SK-N-SH (cell line): Measurements from ENCODE around the gene SRGAP1. TPM values are rescaled to one million over a fixed set of nuclear protein-coding genes. Genes with fewer than 3 reads are reported as not detected.

ENCODE experiments used
- CTCF ChIA-PET: fragments of 300-600, 350-600 bp; formaldehyde crosslinking; extraction: SDS; loops from one replicate; lab custom pipeline; 2021; lab: Yijun Ruan, JAX
- POLR2A ChIA-PET: fragments of 350-600 bp; sonication (Branson Sonifier 250); formaldehyde crosslinking; extraction: SDS; loops from one replicate; lab custom pipeline; 2020; ENCODE audit warnings: antibody characterized with exemption, inconsistent platforms; lab: Yijun Ruan, JAX
- DNase-seq: peaks from one replicate; pipeline ENCODE4 v3.0.0; 2012
- H2AFZ ChIP-seq: fragments of 200-600 bp; sonication (generic); 2 replicates; pipeline ENCODE4 v1.8.1; 2016; ENCODE audit warnings: antibody characterized with exemption, mild to moderate bottlenecking, low read depth
- H3F3A ChIP-seq: fragments of 200-600 bp; sonication (generic); replicated peaks from 2 replicates; pipeline ENCODE3; 2016; ENCODE audit warnings: antibody characterized with exemption, mild to moderate bottlenecking; ENCODE audit not compliant: insufficient read depth
- H3K27ac ChIP-seq, 2 experiments: fragments of 200-500 bp in 1 of 2; fragments of 200-600 bp in 1 of 2; sonication (Bioruptor generic) in 1 of 2; sonication (generic), shearing (Covaris generic) in 1 of 2; 2 replicates each; pipeline versions ENCODE4 v1.5.1 to v1.6.1; 2014 to 2016; ENCODE audit warnings: low read depth in 2 of 2, inconsistent platforms in 1 of 2, low read length in 1 of 2, mild to moderate bottlenecking in 1 of 2, mixed read lengths in 1 of 2
- H3K27me3 ChIP-seq: fragments of 200-600 bp; sonication (generic), shearing (Covaris generic); 2 replicates; pipeline ENCODE4 v1.6.1; 2016; ENCODE audit warnings: mixed run types; ENCODE audit not compliant: insufficient read depth
- H3K36me3 ChIP-seq, 2 experiments: fragments of 200-500 bp in 1 of 2; fragments of 200-600 bp in 1 of 2; sonication (Bioruptor generic) in 1 of 2; sonication (generic) in 1 of 2; replicated peaks in 1 of 2; 2 replicates each; pipeline versions ENCODE3 to v1.5.1; 2014 to 2016; ENCODE audit warnings: low read length in 1 of 2, mild to moderate bottlenecking in 1 of 2; ENCODE audit not compliant: insufficient read depth in 2 of 2, control insufficient read depth in 1 of 2
- H3K4me1 ChIP-seq, 2 experiments: fragments of 200-500 bp in 1 of 2; fragments of 200-600 bp in 1 of 2; sonication (Bioruptor generic) in 1 of 2; sonication (generic), shearing (Covaris generic) in 1 of 2; 2 replicates each; pipeline versions ENCODE4 v1.5.1 to v1.6.1; 2014 to 2016; ENCODE audit warnings: low read depth in 1 of 2, low read length in 1 of 2, mixed run types in 1 of 2; ENCODE audit not compliant: insufficient read depth in 2 of 2, control insufficient read depth in 1 of 2
- H3K4me2 ChIP-seq: fragments of 200-600 bp; sonication (generic), shearing (Covaris generic); 2 replicates; pipeline ENCODE4 v1.6.1; 2017; ENCODE audit warnings: mixed run types
- H3K4me3 ChIP-seq, 2 experiments: fragments of 200-500 bp in 1 of 2; fragments of 200-600 bp in 1 of 2; sonication (Bioruptor generic) in 1 of 2; sonication (generic), shearing (Covaris generic) in 1 of 2; 2 replicates each; pipeline versions ENCODE4 v1.5.1 to v1.8.1; 2014 to 2016; ENCODE audit warnings: low read depth in 2 of 2, inconsistent platforms in 1 of 2, low read length in 1 of 2, mild to moderate bottlenecking in 1 of 2, mixed read lengths in 1 of 2, moderate library complexity in 1 of 2
- H3K79me2 ChIP-seq: fragments of 200-600 bp; sonication (generic); 2 replicates; pipeline ENCODE4 v1.8.1; 2017; ENCODE audit warnings: mild to moderate bottlenecking; ENCODE audit not compliant: insufficient read depth
- H3K9ac ChIP-seq: fragments of 200-600 bp; sonication (generic); 2 replicates; pipeline ENCODE4 v1.6.1; 2017; ENCODE audit warnings: mixed run types
- H3K9me2 ChIP-seq: fragments of 200-600 bp; sonication (generic); 2 replicates; pipeline ENCODE4 v1.6.1; 2017; ENCODE audit warnings: mixed run types
- H3K9me3 ChIP-seq: fragments of 200-600 bp; sonication (generic); 2 replicates; pipeline ENCODE4 v1.6.1; 2017; ENCODE audit warnings: mixed run types, mild to moderate bottlenecking, moderate library complexity
- H4K20me1 ChIP-seq: fragments of 200-600 bp; sonication (generic); 2 replicates; pipeline ENCODE4 v1.6.1; 2017; ENCODE audit warnings: mild to moderate bottlenecking, mixed run types; ENCODE audit not compliant: insufficient read depth
- ELF1 ChIP-seq: IDR thresholded peaks from 2 replicates; pipeline ENCODE4 v1.4.0; 2012
- FOXJ3 ChIP-seq: sonication (generic); formaldehyde crosslinking; IDR thresholded peaks from 2 replicates; pipeline ENCODE4 v1.5.1; 2020; ENCODE audit warnings: mild to moderate bottlenecking, missing genetic modification reagents
- FOXM1 ChIP-seq: IDR thresholded peaks from 2 replicates; pipeline ENCODE4 v1.4.0; 2012; ENCODE audit warnings: low read depth, mild to moderate bottlenecking
- GABPA ChIP-seq: IDR thresholded peaks from 2 replicates; pipeline ENCODE4 v1.4.0; 2012; ENCODE audit warnings: low read depth, mild to moderate bottlenecking
- MXI1 ChIP-seq: IDR thresholded peaks from 2 replicates; pipeline ENCODE4 v1.6.1; 2012; ENCODE audit warnings: mild to moderate bottlenecking, low read depth, low read length, improper control_type of control experiment
- NFIC ChIP-seq: IDR thresholded peaks from 2 replicates; pipeline ENCODE4 v1.4.0; 2012; ENCODE audit warnings: borderline replicate concordance
- RAD21 ChIP-seq: IDR thresholded peaks from 2 replicates; pipeline ENCODE4 v1.6.1; 2012; ENCODE audit warnings: mild to moderate bottlenecking, low read length
- RFX5 ChIP-seq: IDR thresholded peaks from 2 replicates; pipeline ENCODE4 v1.6.1; 2012; ENCODE audit warnings: mild to moderate bottlenecking, improper control_type of control experiment, low read length
- SMC3 ChIP-seq: IDR thresholded peaks from 2 replicates; pipeline ENCODE4 v1.6.1; 2012; ENCODE audit warnings: low read depth, low read length, improper control_type of control experiment
- TEAD4 ChIP-seq: IDR thresholded peaks from 2 replicates; pipeline ENCODE4 v1.4.0; 2012; ENCODE audit warnings: mild to moderate bottlenecking, borderline replicate concordance; ENCODE audit not compliant: insufficient read depth
- YY1 ChIP-seq: IDR thresholded peaks from 2 replicates; pipeline ENCODE4 v1.4.0; 2012; ENCODE audit warnings: low read depth, mild to moderate bottlenecking
- WGBS: methylation state at CpG from one replicate; pipeline ENCODE4 v1.1.6; 2017; ENCODE audit warnings: low lambda C conversion rate; 5-methylcytosine and 5-hydroxymethylcytosine counted together
- polyA plus RNA-seq, 3 experiments: library from polyadenylated mRNA; depleted of rRNA; stranded (reverse); fragments of >200 nt; gene quantifications; 2 replicates each; pipeline ENCODE4 v1.2.3, GENCODE V29; 2012
- TF ChIP-seq, protein P1 (sequence below): fragments of 150-350 bp; IDR thresholded peaks from 2 replicates; pipeline ENCODE4 v1.6.1; 2017; ENCODE audit warnings: antibody characterized with exemption, low read length, low read depth, borderline replicate concordance
- TF ChIP-seq, protein P2 (sequence below): fragments of 200-600 bp; sonication (generic); IDR thresholded peaks from 2 replicates; pipeline ENCODE4 v1.6.1; 2017; ENCODE audit warnings: antibody characterized with exemption, mild to moderate bottlenecking, moderate library complexity
- TF ChIP-seq, protein P3 (sequence below): fragments of 150-350 bp; IDR thresholded peaks from 2 replicates; pipeline ENCODE4 v1.6.1; 2016; ENCODE audit warnings: mild to moderate bottlenecking, low read depth, low read length
- TF ChIP-seq, protein P4 (sequence below): IDR thresholded peaks from 2 replicates; pipeline ENCODE4; 2012

The SRGAP1 gene
- polyA plus RNA-seq, 1 of the 3 experiments (the other 2 are of a cell fraction), result 2.6 TPM

DNA sequence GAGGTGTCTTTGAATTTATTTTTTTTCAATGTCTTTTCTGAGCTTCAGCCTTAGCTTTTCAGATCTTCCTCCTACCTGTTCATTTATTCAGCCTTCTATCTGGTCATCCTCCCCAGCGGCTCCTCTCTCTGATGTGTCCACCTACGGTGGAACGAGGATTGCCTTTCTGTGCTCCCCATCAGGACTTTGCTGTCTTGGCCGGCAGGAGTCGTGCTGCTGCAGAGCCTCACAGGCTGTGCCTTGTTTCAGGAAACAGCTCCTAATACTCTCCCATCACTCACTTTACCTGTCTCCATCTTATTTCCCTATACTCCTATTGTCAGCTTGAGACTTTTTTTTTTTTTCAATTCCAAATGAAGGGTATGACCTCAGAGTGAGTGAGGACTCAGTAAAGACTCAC lies 300.7 kb downstream of the SRGAP1 start:
- no peak overlapping the region for H3K27ac ChIP-seq
- H3K4me3 ChIP-seq, result no peak overlapping the region
- H3K79me2 ChIP-seq, result no peaks in the 10 kb centered on the region
- H3K9ac ChIP-seq, result no peak overlapping the region
- H3K4me2 ChIP-seq, result no peak overlapping the region
- no peaks in the 10 kb centered on the region for H3K4me1 ChIP-seq
- DNase-seq, result no peak
- TF ChIP-seq NFIC (no peak), FOXM1 (no peak), RFX5 (no peak), YY1 (no peak), ELF1 (no peak), FOXJ3 (no peak), RAD21 (no peak), SMC3 (no peak), GABPA (no peak), TEAD4 (no peak), MXI1 (no peak)
- TF ChIP-seq, protein P1, sequence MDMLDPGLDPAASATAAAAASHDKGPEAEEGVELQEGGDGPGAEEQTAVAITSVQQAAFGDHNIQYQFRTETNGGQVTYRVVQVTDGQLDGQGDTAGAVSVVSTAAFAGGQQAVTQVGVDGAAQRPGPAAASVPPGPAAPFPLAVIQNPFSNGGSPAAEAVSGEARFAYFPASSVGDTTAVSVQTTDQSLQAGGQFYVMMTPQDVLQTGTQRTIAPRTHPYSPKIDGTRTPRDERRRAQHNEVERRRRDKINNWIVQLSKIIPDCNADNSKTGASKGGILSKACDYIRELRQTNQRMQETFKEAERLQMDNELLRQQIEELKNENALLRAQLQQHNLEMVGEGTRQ, result no peak
- TF ChIP-seq, protein P2, sequence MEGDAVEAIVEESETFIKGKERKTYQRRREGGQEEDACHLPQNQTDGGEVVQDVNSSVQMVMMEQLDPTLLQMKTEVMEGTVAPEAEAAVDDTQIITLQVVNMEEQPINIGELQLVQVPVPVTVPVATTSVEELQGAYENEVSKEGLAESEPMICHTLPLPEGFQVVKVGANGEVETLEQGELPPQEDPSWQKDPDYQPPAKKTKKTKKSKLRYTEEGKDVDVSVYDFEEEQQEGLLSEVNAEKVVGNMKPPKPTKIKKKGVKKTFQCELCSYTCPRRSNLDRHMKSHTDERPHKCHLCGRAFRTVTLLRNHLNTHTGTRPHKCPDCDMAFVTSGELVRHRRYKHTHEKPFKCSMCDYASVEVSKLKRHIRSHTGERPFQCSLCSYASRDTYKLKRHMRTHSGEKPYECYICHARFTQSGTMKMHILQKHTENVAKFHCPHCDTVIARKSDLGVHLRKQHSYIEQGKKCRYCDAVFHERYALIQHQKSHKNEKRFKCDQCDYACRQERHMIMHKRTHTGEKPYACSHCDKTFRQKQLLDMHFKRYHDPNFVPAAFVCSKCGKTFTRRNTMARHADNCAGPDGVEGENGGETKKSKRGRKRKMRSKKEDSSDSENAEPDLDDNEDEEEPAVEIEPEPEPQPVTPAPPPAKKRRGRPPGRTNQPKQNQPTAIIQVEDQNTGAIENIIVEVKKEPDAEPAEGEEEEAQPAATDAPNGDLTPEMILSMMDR, result no peak
- TF ChIP-seq, protein P3, sequence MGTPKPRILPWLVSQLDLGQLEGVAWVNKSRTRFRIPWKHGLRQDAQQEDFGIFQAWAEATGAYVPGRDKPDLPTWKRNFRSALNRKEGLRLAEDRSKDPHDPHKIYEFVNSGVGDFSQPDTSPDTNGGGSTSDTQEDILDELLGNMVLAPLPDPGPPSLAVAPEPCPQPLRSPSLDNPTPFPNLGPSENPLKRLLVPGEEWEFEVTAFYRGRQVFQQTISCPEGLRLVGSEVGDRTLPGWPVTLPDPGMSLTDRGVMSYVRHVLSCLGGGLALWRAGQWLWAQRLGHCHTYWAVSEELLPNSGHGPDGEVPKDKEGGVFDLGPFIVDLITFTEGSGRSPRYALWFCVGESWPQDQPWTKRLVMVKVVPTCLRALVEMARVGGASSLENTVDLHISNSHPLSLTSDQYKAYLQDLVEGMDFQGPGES, result no peak
- TF ChIP-seq, protein P4, sequence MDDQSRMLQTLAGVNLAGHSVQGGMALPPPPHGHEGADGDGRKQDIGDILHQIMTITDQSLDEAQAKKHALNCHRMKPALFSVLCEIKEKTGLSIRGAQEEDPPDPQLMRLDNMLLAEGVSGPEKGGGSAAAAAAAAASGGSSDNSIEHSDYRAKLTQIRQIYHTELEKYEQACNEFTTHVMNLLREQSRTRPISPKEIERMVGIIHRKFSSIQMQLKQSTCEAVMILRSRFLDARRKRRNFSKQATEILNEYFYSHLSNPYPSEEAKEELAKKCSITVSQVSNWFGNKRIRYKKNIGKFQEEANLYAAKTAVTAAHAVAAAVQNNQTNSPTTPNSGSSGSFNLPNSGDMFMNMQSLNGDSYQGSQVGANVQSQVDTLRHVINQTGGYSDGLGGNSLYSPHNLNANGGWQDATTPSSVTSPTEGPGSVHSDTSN, result no peak
- CTCF ChIA-PET, result interaction anchor here (0.9 to 2.2 kb wide), 4 partner anchors 14 to 111 kb away, joined by 3 to 5 read pairs (median 3); no protein-coding TSS in a partner anchor
- H4K20me1 ChIP-seq, result no peaks in the 10 kb centered on the region
- POLR2A ChIA-PET, result interaction anchor here (0.6 kb wide), 1 partner anchor 105 kb away, joined by 3 read pairs; no protein-coding TSS in a partner anchor
- H3K36me3 ChIP-seq, result peaks cover 11 to 14% of the 10 kb centered on the region in 2 experiments
- H3K9me3 ChIP-seq, result no peaks in the 10 kb centered on the region
- no peaks in the 10 kb centered on the region for H3F3A ChIP-seq
- 92% methylated on average over 5 of the region's 5 CpGs for WGBS
- H3K9me2 ChIP-seq, result no peaks in the 10 kb centered on the region
- H3K27me3 ChIP-seq, result no peaks in the 10 kb centered on the region
- no peak overlapping the region for H2AFZ ChIP-seq
